GM12878 (cell line): ENCODE measurements around the gene DNAJC3. TPM values are rescaled to one million over a fixed set of nuclear protein-coding genes. Genes with fewer than 3 reads are reported as not detected.
A peak's percentile ranks its signal among the peaks of the same experiment; 100 is the strongest.
"Not testable (repeated sequence)": the region's sequence is repeated elsewhere in the genome, so short reads cannot be mapped to it uniquely, and the experiment has no call there.

Experiments
- ATAC-seq: fragments of 200-7000 bp; cut with Tn5 transposase; 3 replicates; pipeline ENCODE4 v1.9.1; 2020; ENCODE audit warnings: mild to moderate bottlenecking, moderate library complexity
- BruUV-seq: library from RNA; stranded (reverse); fragments of 400-500 nt; replicated peaks from 2 replicates; lab custom pipeline; 2021; lab: Mats Ljungman, UMichigan
- CTCF ChIA-PET: fragments of 300-600 bp; sonication (Branson Sonifier 250); formaldehyde crosslinking; extraction: SDS; loops from one replicate; lab custom pipeline; 2021; ENCODE audit warnings: inconsistent platforms; lab: Yijun Ruan, JAX
- POLR2A ChIA-PET: fragments of 350-600 bp; formaldehyde crosslinking; extraction: SDS; loops from one replicate; lab custom pipeline; 2021; ENCODE audit warnings: inconsistent platforms; lab: Charles Lee
- RAD21 ChIA-PET: fragments of 300-600 bp; sonication (Branson Sonifier 250); formaldehyde crosslinking; loops from one replicate; lab custom pipeline; 2023; ENCODE audit warnings: antibody characterized with exemption; ENCODE audit not compliant: unreplicated experiment; lab: Charles Lee
- SMC1A ChIA-PET: fragments of 300-600 bp; sonication (Branson Sonifier 250); formaldehyde crosslinking; loops from one replicate; lab custom pipeline; 2023; ENCODE audit not compliant: unreplicated experiment, uncharacterized antibody; lab: Charles Lee
- DNase-seq: peaks from one replicate; pipeline ENCODE4 v3.0.0-alpha.2; 2011; ENCODE audit warnings: low read depth, low spot score
- FAIRE-seq: peaks from 3 replicates; lab custom pipeline; 2011; peaks lifted over from hg19 to GRCh38; lab: Jason Lieb, UNC
- H2AFZ ChIP-seq: 2 replicates; pipeline ENCODE4 v1.6.0; 2011; ENCODE audit warnings: low read depth, low read length, control low read depth; ENCODE audit not compliant: control insufficient read depth
- H3K27ac ChIP-seq: 2 replicates; pipeline ENCODE4 v1.5.1; 2011; ENCODE audit warnings: control low read depth; ENCODE audit not compliant: control insufficient read depth, insufficient read depth
- H3K27me3 ChIP-seq, 2 experiments: replicated peaks in 1 of 2; 2 replicates each; pipeline versions ENCODE4 v1.6.0 to v1.6.1; 2011; ENCODE audit warnings: low read length in 1 of 2; ENCODE audit not compliant: control insufficient read depth in 2 of 2, insufficient read depth in 2 of 2
- H3K36me3 ChIP-seq, 2 experiments: 2 replicates each; pipeline ENCODE4 v1.5.1; 2011; ENCODE audit warnings: low read length in 1 of 2; ENCODE audit not compliant: control insufficient read depth in 2 of 2, insufficient read depth in 2 of 2
- H3K4me1 ChIP-seq: 2 replicates; pipeline ENCODE4 v1.6.1; 2011; ENCODE audit warnings: mild to moderate bottlenecking, low read length, moderate library complexity, mixed read lengths; ENCODE audit not compliant: control insufficient read depth, insufficient read depth
- H3K4me2 ChIP-seq: 2 replicates; pipeline ENCODE4 v1.6.0; 2011; ENCODE audit warnings: control low read depth; ENCODE audit not compliant: control insufficient read depth, insufficient read depth
- H3K4me3 ChIP-seq: fragments of 200-600 bp; sonication (generic); 2 replicates; pipeline ENCODE4 v1.5.1; 2016
- H3K79me2 ChIP-seq: 2 replicates; pipeline ENCODE4 v1.6.0; 2011; ENCODE audit warnings: low read length; ENCODE audit not compliant: control insufficient read depth, insufficient read depth
- H3K9ac ChIP-seq: 2 replicates; pipeline ENCODE4 v1.8.0; 2011; ENCODE audit warnings: low read length, control low read depth, mixed read lengths; ENCODE audit not compliant: control insufficient read depth, insufficient read depth
- H3K9me3 ChIP-seq: replicated peaks from 3 replicates; pipeline ENCODE4 v1.5.1; 2011; ENCODE audit warnings: mild to moderate bottlenecking, low read length; ENCODE audit not compliant: control insufficient read depth, insufficient read depth
- H4K20me1 ChIP-seq: 2 replicates; pipeline ENCODE4 v1.6.0; 2011; ENCODE audit not compliant: control insufficient read depth, insufficient read depth
- NBN ChIP-seq: fragments of 450-650 bp; IDR thresholded peaks from 2 replicates; pipeline ENCODE4 v1.6.1; 2016
- POU2F2 ChIP-seq: IDR thresholded peaks from 3 replicates; pipeline ENCODE4 v1.6.1; 2011; ENCODE audit warnings: low read depth, mild to moderate bottlenecking, low read length, borderline replicate concordance
- SMC3 ChIP-seq: IDR thresholded peaks from 2 replicates; pipeline ENCODE4 v1.6.1; 2011; ENCODE audit warnings: low read length, improper control_type of control experiment, borderline replicate concordance
- ZNF384 ChIP-seq: IDR thresholded peaks from 2 replicates; pipeline ENCODE4 v1.6.1; 2012; ENCODE audit warnings: low read depth, mild to moderate bottlenecking, low read length, improper control_type of control experiment, borderline replicate concordance
- in situ Hi-C: fragments of 300-500 bp; cut with MboI; formaldehyde crosslinking; loops from 9 replicates; pipeline ENCODE4 v1.14.3; 2018; ENCODE audit warnings: mixed read lengths
- intact Hi-C: fragments of 100-400 bp; cut with micrococcal nuclease; formaldehyde crosslinking; loops from one replicate; pipeline ENCODE4 v1.14.2; 2022; ENCODE audit not compliant: unreplicated experiment
- polyA plus RNA-seq, 11 experiments: library from polyadenylated mRNA; depleted of rRNA in 4 of 11; unstranded in 6 of 11; stranded (reverse) in 5 of 11; fragments of >200 nt; fragmentation: Nextera tagmentation in 4 of 11; fragmentation: Illumina TruSeq in 1 of 11; extraction: Ambion mirVana in 4 of 11; extraction: Trizol in 1 of 11; gene quantifications; 1 replicate in 1 of 11; 2 replicates in 10 of 11; pipeline versions ENCODE4 v1.2.1 to v1.2.3, GENCODE V29; 2011 to 2016; ENCODE audit warnings: inconsistent platforms in 2 of 11, missing spikeins in 2 of 11, low read depth in 1 of 11
- total RNA-seq, 4 experiments: library from RNA; depleted of rRNA in 3 of 4; stranded (reverse); fragments of >200 nt in 3 of 4; fragmentation: Illumina TruSeq in 1 of 4; extraction: Trizol in 1 of 4; gene quantifications; 2 replicates each; pipeline versions ENCODE4 v1.2.1 to v1.2.3, GENCODE V29; 2013 to 2021
- TF ChIP-seq, protein P1 (sequence below): IDR thresholded peaks from 2 replicates; pipeline ENCODE4 v1.6.1; 2012; ENCODE audit warnings: mild to moderate bottlenecking, low read depth, low read length

Gene DNAJC3
- total and polyA plus RNA-seq, 10 of the 15 experiments (the other 5 are each of a cell fraction or from before 2014, with no cell fraction given): 9.3 to 37.4 (median 19.0) TPM

DNA sequence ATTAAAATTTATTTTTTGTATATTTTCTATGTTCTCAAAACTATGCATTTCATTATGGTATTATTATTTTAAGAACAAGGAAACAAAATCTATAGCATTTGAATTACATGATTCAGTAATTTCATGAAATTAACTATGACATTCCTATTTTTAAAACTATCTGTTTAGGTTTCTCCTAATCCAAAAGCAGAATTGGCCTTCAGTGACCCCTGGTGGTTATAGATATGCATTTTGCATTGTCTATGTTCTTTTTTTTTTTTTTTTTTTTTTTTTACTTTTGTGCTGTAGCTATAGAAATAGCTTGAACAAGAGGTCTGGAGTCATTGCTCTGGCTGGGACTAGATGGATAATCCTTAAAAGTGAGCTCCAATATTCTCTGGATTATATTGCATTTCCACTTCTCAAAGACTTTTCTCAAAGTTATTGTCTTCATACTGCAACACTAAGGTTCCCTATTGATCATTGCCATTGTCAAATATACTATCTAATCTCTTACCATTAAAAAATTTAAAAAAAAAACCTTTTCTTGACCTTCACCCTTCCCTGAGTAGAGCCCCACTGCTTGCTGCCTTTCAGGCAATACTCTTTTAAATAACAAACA lies 15.9 kb upstream of the DNAJC3 start (continued):
- TF ChIP-seq, protein P1, sequence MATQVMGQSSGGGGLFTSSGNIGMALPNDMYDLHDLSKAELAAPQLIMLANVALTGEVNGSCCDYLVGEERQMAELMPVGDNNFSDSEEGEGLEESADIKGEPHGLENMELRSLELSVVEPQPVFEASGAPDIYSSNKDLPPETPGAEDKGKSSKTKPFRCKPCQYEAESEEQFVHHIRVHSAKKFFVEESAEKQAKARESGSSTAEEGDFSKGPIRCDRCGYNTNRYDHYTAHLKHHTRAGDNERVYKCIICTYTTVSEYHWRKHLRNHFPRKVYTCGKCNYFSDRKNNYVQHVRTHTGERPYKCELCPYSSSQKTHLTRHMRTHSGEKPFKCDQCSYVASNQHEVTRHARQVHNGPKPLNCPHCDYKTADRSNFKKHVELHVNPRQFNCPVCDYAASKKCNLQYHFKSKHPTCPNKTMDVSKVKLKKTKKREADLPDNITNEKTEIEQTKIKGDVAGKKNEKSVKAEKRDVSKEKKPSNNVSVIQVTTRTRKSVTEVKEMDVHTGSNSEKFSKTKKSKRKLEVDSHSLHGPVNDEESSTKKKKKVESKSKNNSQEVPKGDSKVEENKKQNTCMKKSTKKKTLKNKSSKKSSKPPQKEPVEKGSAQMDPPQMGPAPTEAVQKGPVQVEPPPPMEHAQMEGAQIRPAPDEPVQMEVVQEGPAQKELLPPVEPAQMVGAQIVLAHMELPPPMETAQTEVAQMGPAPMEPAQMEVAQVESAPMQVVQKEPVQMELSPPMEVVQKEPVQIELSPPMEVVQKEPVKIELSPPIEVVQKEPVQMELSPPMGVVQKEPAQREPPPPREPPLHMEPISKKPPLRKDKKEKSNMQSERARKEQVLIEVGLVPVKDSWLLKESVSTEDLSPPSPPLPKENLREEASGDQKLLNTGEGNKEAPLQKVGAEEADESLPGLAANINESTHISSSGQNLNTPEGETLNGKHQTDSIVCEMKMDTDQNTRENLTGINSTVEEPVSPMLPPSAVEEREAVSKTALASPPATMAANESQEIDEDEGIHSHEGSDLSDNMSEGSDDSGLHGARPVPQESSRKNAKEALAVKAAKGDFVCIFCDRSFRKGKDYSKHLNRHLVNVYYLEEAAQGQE: no peak
- TF ChIP-seq POU2F2 (peak; percentile 50; the same call in 1 of the 3 replicates), NBN (no peak), ZNF384 (peak; percentile 97), SMC3 (peak; percentile 57; the same call in 1 of the 2 replicates)
- TF ChIP-seq, all 136 proteins: peak for 5

DNA sequence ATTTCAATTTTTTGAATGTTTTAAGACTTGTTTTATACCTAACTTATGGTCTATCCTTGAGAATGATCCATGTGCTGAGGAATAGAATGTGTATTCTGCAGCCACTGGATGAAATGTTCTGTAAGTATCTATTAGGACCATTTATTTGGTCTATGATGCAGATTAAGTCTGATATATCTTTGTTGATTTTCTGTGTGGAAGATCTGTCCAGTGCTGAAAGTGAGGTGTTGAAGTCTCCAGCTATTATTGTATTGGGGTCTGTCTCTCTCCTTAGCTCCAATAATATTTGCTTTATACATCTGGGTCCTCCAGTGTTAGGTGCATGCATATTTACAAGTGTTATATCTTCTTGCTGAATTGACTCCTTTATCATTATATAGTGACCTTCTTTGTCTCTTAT lies 9.7 kb upstream of the DNAJC3 start:
- H3K27ac ChIP-seq, H3K4me3 ChIP-seq, in situ Hi-C loops, H3K79me2 ChIP-seq, H3K36me3 ChIP-seq, RAD21 ChIA-PET, POLR2A ChIA-PET, FAIRE-seq, DNase-seq, H3K4me2 ChIP-seq, intact Hi-C loops, BruUV-seq, H3K27me3 ChIP-seq, H3K4me1 ChIP-seq, ATAC-seq, H2AFZ ChIP-seq, H3K9me3 ChIP-seq, H4K20me1 ChIP-seq, H3K9ac ChIP-seq: not testable (repeated sequence)
- SMC1A ChIA-PET: interaction anchor here (1.9 kb wide), 1 partner anchor 167 kb away, joined by 4 read pairs; no protein-coding TSS in a partner anchor
- CTCF ChIA-PET: interaction anchor here (0.7 to 0.8 kb wide), 2 partner anchors 43 to 167 kb away, joined by 3 to 5 read pairs; no protein-coding TSS in a partner anchor
